ENCODE measurements around the gene IMPG2. TPM values are rescaled to one million over a fixed set of nuclear protein-coding genes. Genes with fewer than 3 reads are reported as not detected.

IMPG2 gene
- total RNA-seq, 1 experiment from 2014 or later: under 0.01 TPM

DNA sequence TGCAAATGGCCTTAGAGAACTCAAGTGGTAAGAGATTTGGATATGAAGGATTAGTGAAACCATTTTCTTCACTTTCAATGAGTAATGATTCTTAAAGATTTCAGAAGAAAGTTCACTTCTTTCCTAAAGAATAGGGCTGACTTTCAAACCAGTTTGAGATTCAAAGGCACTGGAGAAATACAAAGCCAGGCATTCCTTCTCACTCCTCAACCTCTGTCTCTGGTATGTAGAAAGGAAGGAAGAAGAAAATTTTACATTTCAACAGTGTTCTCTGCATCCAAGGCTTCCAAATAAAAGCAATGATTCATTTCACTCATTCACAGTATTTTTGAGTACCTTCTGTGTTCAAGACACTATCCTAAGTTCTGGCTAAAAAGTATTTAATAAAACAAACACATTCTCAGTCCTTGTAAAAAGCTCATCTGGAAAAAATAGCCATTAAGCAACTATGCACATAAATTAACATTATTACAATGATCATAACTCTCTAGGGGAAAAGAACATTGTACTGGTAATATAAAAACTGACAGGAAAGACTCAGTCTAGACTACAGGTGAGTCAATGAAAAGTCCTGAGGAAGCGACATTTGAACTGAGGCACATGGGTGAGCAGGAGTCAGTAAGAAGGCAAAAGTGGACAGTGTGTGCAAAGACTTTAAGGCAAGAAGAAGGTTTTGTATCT lies 79.5 kb downstream of the IMPG2 start:
- no peak for DNase-seq (ENCODE audit: low read depth)

DNA sequence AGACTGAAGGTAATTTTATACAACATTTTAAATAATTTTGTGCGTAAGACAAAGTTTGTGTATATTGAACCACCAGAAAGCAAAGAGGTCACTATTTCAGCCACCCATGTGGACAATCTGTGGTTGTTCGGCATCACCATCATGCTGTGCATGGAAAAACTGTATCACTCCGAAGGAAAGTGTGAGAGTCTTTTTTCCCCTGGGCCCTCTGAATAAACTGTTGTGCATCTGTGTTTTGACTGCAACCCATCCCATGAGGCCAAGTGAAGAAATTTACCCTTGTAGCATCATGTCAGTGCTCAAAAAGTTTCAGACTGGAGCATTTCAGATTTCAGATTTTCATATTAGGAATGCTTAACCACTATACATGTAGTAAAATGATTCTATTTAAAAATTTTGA lies 85.3 kb downstream of the IMPG2 start:
- no peak for DNase-seq (ENCODE audit: low read depth)

GRCh38 chr3:101230618-101231017 lies 89.8 kb downstream of the IMPG2 start:
- no peak for DNase-seq (ENCODE audit: low read depth)

- DNase-seq (ENCODE audit: low read depth): peak; percentile 20
These were observed 90.7 kb downstream of the IMPG2 start for GRCh38 chr3:101229681-101230080.

GRCh38 chr3:101228441-101228840 lies 91.9 kb downstream of the IMPG2 start:
- DNase-seq (ENCODE audit: low read depth): no peak

- no peak for DNase-seq (ENCODE audit: low read depth)
These were observed 95.6 kb downstream of the IMPG2 start for GRCh38 chr3:101224739-101225138.

DNA sequence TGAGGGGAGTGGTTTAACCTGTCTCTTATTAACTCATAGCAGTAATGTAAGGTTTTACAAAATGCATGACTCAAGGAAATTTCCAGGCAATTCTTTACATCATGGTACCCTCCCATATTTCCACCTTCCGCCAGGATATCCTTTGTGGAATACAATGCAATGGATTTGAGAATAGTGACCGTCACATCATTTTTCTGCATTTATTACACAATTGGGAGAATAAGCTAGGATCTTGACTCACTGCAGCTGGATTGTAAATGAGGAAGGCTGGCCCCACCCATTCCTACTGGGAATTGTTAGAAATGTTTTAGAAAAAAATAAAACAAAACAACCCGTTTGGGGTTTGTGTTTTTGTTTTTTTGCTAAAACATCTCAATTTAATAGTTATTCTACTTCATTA lies 97.4 kb downstream of the IMPG2 start:
- DNase-seq (ENCODE audit: low read depth): no peak

- DNase-seq (ENCODE audit: low read depth): no peak
These were observed 100.4 kb downstream of the IMPG2 start for GRCh38 chr3:101219842-101220560.

DNA sequence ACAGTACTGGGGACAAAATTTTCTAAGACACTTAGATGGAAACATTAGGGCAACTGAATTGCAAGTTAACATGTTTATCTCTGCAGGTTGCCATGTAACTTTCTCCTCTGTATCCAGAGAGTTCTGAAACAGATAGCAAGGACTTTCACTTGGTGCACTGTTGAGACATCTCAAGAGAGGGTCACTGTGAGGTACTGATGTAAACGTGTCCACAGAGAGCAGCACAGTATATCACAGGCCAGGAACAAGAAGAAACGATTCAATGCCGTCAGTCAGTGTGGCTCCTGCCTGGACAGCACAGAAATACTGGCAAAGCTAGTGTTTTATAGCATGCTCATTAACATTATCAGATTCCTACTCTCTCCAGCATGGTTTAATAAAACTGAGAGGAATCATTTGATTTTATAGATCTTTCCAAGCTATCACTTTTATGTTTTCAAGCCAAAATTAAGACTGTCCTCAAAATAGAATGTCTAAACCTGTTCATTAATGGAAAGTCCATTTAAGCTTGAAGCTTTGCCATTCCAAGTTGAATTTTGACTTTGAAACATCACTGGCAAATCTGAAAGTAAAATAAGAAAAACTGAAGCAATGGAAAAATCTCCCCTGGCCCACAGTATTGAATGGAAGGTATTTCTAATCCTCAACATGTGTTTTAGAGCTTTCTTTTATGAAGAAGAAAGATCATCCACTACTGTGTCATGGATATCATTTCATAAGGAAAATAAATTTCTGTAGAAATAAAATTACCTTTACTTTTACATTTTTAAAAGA lies 102.7 kb downstream of the IMPG2 start:
- no peak for DNase-seq (ENCODE audit: low read depth)

- DNase-seq (ENCODE audit: low read depth): peak; percentile 21
These were observed 103.5 kb downstream of the IMPG2 start for GRCh38 chr3:101216710-101217465.

DNA sequence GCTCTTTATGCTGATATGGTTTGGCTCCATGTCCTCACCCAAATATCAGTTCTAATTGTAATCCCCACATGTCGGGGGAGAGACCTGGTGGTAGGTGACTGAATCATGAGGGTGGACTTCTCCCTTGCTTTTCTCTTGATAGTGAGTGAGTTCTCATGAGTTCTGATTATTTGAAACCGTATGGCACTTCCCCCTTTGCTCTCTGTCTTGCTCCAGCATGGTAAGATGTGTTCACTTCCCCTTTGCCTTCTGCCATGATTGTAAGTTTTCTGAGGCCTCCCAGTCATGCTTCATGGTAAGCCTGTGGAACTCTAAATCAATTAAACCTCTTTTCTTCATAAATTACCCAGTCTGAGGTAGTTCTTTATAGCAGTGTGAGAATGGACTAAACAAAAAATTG lies 107.6 kb downstream of the IMPG2 start:
- DNase-seq (ENCODE audit: low read depth): no peak

DNA sequence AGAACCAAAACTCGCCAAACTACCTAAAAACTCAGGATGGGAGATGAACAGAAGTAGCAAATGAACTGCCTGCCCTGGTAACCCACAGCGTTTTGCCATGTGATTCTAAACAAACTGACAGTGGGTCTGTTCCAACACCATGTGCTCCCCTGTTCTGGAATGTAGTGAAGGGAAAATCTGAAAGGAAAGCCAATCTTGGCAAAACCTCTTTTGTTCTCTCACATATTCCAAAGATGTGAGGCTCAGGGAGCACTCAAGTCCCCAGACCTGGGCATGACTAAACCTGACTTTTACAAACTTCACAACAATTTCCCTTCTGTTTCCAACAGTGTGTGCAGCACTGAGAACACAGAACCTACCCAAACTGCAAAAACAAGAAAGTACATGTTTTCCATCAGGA lies 116.1 kb downstream of the IMPG2 start:
- DNase-seq (ENCODE audit: low read depth): no peak

DNA sequence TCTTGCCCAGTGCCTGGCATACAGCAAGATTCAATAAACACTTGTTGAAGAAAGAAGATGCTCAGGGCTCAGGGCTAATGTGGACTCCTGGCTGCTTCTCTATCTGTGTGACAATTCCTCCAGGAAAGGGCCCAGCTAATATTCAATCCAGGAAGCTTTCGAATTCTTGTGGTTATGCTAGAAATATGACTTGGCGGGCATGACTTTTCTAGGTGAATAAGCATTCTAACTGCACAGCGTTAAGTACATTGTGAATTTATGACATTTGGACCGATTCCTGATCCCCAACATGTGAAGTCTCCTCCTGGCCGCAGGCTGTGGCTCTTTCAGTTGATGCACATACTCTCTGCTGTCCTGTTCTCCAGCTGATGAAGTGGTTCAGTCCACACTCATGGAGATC lies 117.0 kb downstream of the IMPG2 start:
- peak; percentile 91 for DNase-seq (ENCODE audit: low read depth)

- no peak for DNase-seq (ENCODE audit: low read depth)
These were observed 117.7 kb downstream of the IMPG2 start for GRCh38 chr3:101202640-101203039.

DNA sequence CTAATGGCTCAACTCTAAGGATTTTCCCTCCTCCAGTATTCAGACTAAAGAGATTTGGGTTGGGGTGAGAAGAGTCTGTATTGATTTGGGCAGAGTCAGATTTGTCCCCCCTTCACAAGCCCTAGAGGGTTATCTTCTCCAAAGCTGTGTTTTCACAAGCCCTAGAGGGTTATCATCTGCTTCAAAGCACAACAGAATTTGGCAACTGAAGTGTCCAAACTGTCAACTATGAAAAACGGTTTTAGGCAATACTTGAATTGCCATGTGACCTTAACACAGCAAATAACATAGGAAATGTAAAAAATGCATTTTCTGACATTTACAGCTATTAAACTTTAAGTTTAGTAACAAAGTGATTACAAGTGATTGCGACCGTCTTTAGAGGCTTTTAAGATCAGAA lies 119.9 kb downstream of the IMPG2 start:
- DNase-seq (ENCODE audit: low read depth): peak; percentile 25

GRCh38 chr3:101195951-101196713 lies 124.2 kb downstream of the IMPG2 start:
- DNase-seq (ENCODE audit: low read depth): peak; percentile 80

DNA sequence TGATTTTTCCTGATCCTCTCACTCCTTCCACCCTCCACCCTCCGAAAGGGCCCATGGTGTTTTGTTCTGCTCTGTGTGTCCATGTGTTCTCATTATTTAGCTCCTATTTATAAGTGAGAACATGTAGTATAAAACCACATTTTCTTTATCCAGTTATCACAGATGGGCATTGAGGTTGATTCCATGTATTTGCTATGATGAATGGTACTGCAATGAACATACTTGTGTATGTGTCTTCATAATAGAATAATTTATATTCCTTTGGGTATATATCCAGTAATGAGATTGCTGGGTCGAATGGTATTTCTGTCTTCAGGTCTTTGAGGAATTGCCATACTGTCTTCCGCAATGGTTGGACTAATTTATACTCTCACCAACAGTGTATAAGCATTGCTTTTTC lies 126.0 kb downstream of the IMPG2 start:
- no peak for DNase-seq (ENCODE audit: low read depth)

- DNase-seq (ENCODE audit: low read depth): peak; percentile 68
These were observed 126.4 kb downstream of the IMPG2 start for GRCh38 chr3:101193957-101194356.

DNA sequence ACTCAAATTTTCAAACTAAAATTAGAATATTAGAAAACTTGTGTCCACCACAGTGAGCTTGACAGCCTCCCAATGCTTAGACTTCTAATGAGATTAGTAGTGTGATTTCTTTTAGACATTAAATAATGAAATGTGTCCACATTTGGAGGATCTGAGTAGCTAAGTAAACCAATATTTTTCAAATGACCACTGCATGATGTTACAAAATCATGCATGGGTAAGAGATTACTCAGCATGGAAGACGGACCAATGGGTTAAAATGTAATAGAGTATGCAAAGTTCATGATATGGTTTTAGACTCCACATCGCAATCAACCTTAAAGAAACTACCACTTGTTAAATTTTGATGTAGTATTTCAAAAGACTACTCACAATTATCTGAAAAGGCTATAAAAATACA lies 130.6 kb downstream of the IMPG2 start:
- no peak for DNase-seq (ENCODE audit: low read depth)

- no peak for DNase-seq (ENCODE audit: low read depth)
These were observed 131.2 kb downstream of the IMPG2 start for GRCh38 chr3:101189176-101189575.

DNA sequence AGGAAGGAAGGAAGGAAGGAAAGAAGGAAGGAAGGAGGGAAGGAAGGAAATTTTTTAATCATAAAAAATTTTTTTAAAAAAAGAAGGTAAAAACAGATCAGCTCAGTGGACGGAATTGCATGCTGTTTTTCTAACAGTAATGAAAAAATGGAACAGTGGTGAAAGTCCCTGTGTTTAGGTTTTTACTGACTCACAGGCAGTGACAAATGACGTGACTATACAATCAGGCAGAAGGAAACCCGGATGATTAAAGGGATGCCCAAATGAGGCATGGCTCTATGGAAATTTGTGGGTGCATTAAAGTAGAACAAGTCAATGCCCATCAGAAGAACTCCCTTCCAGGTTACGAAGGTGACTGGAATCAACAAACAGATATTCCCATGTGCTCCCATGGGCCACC lies 135.0 kb downstream of the IMPG2 start:
- no peak for DNase-seq (ENCODE audit: low read depth)

All from M059J (cell line).